RCC 7860 (cell line): ENCODE data around the gene ATG7.

Experiments used
- DNase-seq: peaks from one replicate; pipeline ENCODE4 v3.0.0-alpha.2; 2015; ENCODE audit warnings: low spot score
- FAIRE-seq: peaks from 2 replicates; lab custom pipeline; 2012; peaks lifted over from hg19 to GRCh38; lab: Jason Lieb, UNC

ATG7 gene

DNA sequence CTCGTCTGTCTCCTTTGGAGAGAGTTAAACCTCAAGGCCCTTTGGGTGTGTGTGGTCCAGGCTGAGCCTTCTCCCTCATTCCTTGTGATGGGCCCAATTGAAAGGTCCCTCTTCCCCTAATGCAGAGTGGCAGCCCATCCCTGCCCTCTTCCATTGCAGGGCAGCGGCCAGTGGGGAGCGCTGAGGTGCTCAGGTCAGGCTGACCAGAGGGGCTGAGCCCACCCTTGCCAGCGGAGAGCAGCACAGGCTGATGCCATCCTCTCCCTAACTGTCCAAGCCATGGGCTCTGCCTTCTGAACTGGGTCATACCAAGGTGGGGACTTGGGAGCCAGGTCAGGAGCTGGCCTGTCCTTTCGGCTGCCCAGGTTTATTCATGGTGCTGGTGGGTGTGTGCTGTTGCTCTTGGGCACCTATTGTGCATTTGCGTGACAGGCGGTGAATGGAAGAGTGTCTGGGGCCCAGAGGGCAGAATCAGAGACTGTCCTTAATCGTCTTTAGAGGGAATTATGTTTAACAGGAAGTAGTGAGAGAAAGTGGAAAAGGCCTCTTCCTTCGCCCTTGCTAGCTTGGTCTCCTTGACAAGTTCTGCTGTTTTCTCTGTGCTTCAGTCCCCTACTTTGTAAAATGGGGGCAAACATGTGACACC is 274.6 kb downstream of the ATG7 start:
- DNase-seq: no peak
- FAIRE-seq: no peak

DNA sequence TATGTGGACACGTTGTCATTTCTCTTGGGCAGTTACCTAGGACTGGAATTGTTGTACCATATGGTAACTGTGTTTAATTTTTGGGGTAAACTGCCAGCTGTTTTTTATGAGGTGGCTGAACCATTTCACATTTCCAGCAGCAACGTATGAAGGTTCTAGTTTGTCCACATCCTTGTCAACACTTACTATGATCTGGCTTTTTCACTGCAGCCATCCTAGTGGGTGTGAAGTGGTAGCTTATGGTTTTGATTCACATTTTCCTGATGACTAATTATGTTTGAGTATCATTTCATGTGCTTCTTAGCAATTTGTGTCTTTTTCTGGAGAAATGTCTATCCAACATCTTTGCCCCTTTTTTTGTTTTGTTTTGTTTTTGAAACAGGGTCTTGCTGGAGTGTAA is 275.3 kb downstream of the ATG7 start:
- FAIRE-seq: no peak
- no peak for DNase-seq

DNA sequence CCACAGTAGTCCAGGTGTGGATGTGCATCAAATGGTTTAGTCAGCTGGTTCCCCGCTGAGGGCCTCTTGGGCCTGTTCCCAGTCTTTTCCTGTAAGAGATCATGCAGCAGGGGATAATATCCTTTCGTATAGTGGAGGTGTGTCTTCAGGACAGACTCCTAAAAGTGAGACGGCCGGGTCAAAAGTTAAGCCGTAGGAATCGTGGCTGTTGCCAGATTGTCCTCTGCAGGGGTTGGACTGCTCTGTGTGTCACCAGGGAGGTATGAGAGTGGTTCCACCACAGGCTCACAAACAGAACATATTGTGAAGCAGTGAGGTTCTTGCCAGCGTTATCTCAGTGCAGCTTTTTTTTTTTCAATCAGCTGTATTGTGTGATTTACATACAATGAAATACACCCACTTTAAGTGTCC is 276.5 kb downstream of the ATG7 start:
- DNase-seq (peak; percentile 87), FAIRE-seq (peak; percentile 93)

DNA sequence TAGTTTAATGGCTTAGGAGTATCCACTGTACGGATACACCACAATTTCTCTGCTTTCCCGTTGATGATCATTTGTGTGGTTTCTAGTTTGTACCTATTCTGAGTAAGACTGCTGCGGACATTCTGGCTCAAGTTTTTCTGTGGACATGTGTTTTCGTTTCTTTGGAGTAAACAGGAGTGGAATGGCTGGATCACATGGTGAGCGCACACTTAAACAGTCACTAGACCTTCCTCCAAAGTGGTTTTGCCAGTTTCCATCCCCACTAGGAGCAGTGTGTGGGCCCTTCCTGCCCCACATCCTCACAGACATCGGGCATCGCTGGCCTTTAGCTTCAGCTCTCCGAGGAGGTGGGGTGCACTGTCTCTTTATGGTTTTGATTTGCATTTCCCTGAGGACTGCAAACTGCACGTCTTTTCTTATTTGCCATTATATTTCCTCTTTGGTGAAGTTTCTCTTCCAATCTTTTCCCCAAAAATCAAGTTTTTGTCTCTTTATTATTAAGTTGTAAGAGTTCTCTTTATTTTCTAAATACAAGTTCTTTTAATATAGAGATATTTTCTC is 277.5 kb downstream of the ATG7 start:
- DNase-seq (no peak), FAIRE-seq (no peak)

DNA sequence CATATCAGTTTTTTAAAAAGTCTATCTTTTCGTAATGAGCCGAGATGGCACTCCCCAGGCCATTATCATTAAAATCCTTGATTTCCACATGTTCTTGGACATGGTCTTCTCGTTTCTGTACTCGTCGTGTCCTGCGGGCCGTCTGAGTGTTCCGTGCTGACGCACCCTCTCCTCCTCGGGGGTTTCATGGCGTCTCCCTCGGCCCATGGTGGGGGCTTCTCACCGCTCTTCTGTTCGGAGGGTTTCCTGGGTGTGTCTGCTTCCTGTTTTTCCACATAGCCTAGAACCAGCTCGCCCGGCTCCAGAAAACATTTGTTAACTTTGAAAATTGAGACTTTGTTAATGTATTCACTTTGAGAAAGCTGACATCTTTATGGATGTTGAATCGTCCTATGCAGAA is 278.8 kb downstream of the ATG7 start:
- FAIRE-seq (no peak), DNase-seq (no peak)

DNA sequence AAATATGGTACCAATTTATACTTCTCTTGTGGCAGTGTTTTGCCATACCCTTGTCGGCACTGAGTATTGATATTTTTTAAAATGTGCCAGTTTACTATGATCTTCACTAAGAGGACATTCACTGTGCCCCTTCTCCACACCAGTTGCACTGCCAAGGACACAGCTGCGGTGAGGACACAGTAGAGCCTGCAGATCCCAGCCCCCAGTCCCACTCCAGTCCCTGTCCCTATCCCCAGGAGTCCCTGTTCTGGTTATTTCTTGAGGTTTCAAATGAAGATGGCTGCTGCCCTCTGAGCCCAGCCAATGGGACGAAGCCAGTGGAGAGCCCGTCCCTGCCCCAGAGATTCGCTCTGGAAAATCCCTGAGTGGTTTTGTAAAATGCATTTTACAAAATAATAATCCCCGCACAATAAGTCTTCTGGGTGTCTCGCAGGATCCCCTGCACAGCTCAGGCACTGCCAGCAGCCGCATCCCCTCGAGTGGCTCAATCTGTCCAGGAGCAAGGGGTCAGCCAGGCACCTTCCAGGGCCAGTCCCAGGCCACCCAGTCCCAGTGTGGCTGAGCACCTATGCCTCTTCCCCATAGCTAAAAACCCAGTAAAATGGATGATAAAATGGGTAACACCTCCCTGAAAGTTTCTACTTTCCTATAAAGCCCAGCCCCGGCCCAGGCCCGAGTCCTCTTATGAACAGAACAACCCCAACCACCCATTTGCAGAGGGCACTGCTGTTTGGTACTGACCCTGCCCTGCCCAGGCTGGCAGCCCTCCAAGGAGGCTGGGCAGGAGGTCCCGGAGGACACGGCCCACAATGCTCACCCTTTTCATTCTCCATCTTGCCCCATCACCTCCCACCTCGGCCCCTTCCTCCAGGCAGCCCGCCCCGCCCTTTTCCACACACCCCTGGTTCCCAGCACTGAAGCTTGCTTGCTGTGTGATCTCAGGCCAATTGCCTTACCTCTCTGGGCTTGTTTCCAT is 280.4 kb downstream of the ATG7 start:
- FAIRE-seq: no peak
- DNase-seq: no peak

DNA sequence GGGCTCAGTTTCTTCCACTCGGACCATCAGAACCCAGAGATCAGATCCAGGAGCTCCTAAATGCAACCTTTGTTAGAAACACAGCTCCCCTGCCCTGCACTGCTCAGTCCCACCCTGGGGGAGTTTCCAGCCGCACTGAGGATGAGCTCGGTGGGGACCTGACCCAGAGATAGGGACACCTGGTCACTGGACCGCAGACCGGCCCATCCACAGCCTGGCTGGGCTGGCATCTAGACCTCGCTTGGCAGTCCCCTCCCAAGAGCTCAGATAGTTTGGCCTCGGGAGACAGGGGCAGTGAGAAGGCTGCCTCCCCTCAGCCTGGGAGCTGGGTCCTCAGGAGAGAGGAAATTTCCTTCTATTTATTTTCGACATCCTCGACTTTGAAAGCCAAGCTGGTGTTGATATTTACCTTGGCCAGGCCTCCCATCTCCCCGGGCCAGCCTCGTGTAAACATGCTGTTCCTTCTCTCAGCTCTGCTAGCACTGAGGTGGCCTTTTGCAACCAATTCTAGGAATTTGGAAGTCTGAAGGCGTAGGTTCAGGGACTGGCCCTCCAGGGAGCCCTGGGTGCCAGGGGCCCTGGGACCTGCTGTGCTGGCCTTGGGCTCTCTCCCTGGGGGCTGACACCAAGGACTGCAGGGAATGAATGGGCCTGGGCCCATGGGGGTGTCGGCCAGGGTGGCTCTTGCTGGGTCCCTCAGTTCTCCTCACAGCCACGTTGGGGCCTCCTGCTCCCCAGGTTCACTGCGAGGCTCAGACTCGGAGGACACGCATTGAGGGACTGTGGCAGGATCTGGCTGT is 281.4 kb downstream of the ATG7 start:
- DNase-seq: no peak
- FAIRE-seq: no peak

DNA sequence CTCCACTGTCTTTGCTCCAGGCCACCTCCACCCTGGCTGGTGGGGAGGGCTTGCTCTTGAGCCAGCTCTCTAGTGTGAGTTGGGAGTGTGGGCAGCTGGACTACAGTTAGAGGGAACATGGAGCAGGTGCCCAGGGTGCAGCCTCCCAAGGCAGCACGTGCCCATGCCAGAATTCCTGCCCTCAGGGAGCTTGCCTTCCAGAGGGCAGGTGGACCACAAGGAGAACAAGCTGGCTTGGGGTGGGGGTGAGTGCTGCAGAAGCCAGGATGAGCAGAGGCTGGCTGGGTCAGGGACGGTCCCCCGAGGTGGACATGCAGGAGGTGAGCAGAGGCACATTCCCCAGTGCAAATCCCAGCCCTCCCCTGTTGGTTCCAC is 282.0 kb downstream of the ATG7 start:
- DNase-seq (no peak), FAIRE-seq (no peak)

DNA sequence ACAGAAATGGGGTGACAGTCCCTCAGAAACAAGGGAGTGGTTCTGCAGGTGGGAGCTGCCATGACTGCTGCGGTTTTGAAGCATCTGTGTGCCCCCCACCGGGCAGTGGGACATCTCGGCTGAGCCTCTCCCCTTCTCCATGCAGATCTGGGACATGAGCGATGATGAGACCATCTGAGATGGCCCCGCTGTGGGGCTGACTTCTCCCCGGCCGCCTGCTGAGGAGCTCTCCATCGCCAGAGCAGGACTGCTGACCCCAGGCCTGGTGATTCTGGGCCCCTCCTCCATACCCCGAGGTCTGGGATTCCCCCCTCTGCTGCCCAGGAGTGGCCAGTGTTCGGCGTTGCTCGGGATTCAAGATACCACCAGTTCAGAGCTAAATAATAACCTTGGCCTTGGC is 282.5 kb downstream of the ATG7 start:
- FAIRE-seq (no peak), DNase-seq (no peak)

DNA sequence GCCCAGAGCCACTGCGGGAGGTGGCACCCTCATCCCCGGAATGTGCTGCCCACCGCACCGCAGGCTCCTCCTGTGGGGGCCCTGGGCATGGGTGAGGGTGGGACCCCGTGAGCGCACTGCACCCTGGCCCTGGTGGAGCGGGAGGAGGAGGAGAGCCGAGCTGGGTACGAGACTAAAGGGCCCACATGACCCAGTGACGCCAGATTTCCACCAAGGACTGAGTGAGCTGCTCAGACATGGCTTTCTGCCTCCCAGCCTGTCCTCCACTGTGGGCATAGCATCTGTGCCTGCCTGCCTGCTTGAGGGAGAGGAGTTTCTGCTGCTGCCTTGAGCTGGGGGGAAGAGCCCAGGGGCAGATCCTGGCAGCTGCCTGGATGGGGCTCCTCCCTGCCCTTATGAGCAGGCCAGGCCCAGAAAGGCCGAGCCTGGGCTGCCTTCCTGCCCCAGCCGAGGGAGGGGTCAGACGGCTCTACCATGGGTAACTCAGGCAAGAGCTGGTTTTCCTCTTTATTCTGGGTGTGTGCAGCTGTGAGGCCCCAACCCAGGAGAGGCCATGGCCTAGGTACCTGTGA is 283.1 kb downstream of the ATG7 start:
- FAIRE-seq (no peak), DNase-seq (no peak)

DNA sequence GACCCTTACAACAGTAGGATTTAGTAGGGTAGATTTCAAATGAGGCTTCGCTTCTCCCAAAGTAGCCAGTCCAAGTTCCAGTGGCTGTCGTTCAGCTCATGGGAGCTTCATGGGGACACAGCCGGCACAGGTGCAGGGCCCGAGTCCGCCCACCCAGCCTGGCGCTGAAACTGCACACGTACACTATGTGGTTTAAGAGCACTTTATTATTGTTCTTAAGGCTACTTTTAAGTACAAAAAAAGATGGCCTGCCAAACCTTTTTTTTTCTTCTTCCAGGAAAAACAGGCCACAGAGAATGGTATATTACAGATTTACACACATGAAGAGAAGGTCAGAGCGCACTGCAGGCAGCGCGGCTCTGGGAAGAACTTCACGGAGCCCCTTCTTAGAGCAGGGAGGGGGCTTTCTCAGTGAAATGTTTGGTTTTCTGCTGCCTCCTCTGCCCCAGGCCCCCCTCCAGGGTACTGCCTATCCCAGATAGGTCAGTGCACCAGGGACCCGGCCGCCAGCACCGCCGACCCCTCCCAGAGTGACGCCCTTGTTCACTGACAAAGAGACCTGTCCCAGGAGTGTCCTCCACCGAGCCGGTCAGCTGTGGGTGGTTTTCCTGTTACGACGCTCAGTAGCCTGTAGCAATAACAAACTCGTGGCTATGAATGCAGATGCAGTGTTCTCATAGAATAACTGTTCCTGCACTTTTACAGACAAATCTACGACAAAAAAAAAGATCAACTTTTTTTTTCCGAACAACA is 283.9 kb downstream of the ATG7 start:
- FAIRE-seq: no peak
- no peak for DNase-seq

DNA sequence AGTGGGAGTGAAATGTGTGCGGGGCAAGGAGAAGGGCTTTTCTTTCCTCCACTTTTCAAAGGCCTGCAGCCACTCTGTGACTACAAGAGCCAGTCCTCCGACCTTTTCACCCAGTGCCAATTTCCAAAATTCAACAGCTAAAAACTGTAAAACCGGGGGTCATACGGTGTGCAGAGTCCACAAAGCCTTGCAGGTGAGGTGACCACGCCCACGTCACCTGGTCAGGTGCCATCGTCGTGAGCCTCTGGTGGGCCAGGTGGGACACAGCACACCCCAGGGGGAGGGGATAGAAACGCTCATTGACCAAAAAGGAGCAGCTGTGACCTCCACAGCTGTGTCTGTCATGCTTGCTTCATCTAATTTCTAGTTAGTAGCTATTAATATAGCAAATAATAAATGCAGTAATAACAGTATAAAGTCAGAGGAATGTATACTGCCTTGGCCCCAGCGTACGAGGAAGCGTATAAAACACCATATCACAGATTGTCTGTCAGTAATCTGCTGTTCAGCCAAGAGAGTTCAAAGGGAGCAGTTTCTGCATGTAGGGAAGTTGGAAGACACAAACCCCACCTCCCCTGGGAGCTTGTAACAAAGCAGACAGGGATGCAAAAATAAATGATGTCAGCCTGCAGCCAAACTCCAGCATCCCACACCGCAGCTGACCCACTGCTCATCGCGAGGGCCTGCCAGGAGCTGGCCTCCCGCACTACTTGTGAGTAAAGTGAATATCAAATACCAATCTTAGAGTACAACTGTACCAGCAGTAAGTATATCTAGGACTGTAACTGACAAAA is 284.9 kb downstream of the ATG7 start:
- DNase-seq (no peak), FAIRE-seq (no peak)

DNA sequence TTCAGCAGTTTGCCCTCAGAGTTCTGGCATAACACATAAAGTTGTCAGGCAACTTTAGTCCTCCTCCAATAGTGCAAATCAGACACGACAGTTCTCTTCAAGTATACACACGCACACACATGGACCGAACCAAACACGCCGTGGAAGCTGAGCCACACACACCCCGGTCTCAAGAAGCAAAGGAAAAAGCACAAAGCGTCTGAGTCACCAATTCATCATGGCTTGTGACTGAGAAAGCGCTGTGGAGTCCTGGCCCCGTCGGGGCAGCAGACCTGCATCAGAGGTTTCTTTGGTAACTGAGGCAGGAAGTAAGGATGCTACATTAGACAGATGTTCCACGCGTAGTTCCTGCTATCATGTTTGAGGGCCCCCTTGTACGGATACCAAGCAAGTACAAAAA is 285.8 kb downstream of the ATG7 start:
- DNase-seq (no peak), FAIRE-seq (no peak)

DNA sequence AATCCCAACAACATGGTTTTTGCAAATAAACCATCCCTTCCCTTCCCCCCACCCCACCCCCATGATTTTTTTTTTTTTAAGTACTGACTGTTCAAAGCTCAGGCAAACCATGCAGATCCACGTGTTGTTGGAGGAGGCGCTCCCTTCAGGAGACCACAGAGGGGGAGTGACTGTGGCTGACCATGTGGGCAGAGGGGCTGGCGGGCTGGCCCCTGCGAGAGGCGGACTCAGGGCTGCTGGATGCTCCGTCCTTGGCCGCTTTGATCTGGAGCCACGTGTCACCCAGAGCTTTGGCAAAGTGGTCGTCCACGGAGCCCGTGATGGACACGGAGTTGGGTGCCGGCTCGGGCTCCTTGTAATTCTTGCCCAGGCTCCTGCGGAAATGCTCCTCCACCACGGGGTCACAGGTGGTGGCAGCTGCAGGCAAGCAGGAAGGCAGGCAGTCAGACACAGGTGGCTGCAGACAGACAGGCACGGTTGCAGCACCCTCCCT is 286.3 kb downstream of the ATG7 start:
- no peak for FAIRE-seq
- DNase-seq: no peak

DNA sequence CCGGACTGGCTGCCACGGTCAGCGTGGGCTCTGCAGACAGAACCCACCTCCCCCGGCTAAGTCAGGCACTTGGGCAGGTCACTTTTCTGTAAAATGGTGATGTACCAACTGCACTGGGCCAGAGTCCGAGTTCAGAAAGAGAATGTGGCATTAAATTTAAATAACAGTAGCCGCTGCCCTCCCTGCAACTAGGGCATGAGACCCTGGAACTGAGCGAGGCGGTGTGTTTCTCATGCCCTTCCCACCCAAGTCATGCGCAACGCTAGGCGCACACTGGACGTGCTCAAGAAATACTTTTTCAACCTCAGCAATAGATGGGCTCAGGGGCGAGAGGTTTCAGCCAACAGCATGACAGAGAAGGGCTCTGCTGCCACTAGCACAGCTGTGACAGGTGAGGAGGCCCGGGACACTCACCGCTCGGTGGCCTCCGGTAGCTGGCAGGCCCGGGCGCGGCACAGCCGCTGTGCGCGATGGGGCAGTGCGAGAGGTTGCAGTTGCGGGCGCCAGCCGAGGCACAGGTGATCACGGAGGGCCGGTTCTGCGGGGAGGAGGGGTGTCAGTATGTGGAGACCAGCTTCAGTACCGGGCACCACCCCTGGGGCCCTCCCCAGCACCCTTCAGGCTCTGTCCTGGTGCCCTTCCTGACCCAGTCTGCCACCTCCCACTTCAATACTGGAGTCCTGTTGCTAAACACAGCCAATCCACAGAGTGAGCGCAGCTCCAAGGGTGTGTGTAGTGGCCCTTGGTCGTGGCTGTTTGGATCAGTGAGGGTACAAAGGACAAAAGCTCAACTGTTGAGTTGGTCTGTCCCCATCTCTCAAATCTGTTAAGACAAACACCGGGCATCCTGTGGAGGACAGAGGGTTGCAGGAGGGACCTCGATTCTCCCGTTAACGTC is 287.0 kb downstream of the ATG7 start:
- DNase-seq (no peak), FAIRE-seq (no peak)

DNA sequence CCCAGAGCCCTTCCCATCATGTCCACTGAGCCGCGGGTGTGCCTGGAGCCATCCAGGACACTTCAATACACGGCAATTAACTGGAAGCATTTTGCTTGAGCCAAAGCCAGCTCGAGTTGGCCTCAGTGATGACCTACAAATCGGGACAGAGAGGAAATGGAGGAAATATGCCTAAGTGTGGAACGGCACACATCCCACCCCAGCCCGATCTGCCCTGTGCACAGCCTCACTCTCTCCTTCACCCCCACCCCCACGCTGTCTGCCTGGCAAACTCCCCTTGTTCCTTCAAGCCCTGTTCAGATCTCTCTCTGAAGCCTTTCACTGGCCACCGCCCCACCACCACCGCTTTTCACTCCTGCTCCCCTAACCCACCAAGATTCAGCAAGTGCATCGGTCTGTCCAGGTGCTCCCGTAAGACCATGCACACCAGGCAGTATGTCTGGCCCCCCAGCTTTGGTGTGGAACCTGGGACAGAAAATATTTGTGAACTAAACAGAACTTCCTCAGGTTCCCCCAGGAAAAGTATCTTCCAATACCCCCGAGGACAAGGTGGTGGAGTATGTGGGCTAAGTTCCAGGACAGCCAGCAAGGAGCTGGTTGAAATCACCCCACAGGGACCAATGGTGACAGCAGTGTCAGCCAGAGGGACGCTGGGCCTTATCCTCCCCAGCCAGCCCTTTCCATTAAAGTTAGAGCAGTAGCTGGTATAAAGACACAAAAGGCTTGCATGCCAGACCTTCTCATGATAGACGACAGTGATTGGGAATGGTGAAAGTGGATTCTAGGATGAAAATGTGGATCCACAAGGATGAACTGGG is 287.8 kb downstream of the ATG7 start:
- DNase-seq: no peak
- FAIRE-seq: no peak

DNA sequence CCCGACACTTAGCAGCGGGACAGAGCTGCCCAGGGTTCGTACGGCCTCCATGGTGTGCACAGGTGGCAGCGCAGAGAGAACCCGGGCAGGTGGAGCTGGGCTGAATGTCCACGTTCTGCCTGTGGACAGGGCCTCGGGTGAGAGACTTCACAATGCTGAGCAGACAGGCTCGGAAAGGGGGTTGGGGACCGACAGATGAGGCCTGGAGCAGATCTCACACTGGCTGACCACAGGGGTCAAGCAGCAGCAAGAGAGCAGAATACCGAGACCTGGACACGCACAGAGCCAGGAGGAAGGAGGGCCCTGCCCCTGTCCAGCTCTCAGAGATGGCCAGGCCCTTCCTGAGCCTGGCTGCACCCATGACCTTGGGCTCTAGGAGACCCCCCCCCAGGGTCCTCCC is 288.5 kb downstream of the ATG7 start:
- no peak for DNase-seq
- FAIRE-seq: no peak
